ELR (cell line): ENCODE results near the gene DRC3.
"Not testable (repeated sequence)": the region's sequence is repeated elsewhere in the genome, so short reads cannot be mapped to it uniquely, and the experiment has no call there.

Experiments used
- DNase-seq: peaks from one replicate; pipeline ENCODE4 v3.0.0-alpha.2; 2015; ENCODE audit warnings: low read depth

Gene DRC3

DNA sequence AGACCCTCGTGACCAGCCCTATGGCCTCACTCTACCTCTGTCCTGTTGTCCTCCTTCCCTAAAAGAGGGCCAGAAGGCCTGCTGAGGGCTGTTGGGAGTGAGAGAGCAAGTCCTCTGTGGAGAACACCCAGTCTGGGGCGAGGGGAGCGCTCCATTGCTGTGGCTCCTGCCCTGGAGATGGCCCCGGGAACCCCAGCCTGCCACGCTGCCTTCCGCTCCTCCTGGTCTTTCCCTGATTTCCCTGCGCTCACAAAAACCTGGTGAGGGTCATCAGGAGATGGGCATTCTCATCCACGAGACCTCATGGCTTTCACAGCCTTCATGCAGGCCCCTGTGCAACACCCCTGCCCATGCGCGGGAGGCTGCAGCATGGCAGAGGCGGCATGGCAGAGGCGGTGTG lies 21.2 kb downstream of the DRC3 start:
- no peak for DNase-seq

DNA sequence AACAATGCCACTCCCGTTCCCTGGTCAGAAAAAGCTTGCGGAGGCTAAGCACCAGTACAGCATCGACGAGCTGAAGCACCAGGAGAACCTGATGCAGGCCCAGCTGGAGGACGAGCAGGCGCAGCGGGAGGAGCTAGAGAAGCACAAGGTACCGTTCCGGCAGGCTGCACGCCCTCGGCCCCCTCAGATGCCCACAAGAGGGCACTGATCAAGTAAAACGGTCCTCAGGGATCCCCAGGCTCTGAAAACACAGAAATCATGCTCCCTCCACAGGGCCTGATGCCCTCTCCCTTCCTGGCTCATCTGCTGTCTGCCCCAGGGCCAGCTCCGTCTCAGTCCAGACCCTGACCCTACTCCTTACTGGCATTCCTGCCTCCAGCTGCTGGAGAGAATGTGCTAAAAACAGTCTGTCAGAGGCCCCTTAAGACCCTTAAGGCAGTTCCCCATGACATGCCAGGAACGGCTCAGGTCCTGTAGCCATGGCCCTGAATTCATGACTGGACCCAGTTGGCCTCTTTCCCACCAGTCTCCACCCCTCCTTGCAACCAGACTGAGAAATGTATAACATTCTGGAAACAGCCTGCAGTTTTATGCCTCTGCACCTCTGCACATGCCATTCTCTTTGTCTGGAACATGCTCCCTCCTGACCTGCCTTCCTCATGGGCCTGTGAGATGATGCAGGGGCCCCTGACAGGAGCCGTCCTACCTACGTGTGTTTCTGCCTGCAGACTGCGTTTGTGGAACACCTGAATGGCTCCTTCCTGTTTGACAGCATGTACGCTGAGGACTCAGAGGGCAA lies 21.8 kb downstream of the DRC3 start:
- DNase-seq, result peak; percentile 62

DNA sequence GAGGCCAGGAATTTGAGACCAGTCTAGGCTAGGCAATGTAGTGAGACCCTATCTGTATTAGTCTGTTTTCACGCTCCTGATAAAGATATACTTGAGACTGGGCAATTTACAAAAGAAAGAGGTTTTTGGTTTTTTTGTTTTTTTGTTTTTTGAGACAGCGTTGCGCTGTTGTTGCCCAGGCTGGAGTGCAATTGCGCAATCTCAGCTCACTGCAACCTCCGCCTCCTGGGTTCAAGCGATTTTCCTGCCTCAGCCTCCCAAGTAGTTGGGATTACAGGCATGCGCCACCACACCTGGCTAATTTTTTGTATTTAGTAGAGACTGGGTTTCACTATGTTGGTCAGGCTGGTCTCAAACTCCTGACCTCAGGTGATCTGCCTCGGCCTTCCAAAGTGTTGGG lies 23.2 kb downstream of the DRC3 start:
- DNase-seq, result not testable (repeated sequence)

DNA sequence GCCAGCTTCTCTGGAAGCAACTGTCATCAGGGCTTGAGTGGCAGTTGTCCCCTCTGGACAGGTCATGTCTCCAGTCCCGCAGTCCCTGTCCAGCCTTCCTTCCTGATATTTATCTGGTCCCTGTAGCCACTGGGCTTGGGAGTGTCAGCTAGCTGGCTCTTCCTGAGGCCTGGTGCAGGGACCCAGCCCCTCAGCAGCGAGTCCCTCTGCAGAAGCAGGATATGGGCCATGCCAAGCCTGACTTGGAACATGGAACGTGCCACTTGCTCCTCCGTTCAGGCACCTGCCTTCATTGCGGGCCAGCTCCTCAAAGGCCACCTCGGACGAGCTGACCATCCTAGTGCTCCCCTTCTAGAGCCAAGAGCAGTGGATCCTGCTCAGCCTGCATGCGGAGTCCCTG lies 26.3 kb downstream of the DRC3 start:
- DNase-seq, result no peak

DNA sequence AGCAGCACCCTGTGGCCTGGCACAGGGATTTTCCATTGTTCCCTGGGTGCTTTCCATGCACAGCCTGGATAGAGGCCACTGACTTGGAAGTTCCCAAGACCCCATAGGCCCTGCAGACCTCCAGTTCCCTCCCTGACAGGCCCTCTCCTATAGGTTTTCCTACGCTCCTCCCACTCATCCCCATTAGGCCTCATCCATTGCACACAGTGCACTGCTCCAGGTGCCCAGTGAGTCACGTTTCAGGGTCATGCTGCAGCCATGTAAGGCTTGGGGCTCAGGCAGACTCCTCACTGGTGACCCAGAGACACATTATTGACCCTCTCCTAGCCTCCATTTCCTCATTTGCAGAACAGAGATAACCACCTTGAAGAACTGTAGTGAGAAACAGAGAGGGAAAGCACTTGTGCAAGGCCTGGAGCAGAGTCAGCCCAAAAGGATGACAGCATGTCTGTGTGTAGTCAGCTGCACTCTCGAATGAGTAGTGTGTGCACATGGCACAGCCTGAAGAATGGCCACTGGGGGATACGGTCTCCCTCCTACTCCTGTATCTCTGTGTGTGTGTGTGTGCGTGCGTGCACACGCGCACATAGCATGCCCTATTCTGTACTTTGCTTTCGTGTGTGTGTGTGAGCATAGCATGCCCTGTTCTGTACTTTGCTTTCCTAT lies 26.8 kb downstream of the DRC3 start:
- DNase-seq, result peak; percentile 29

DNA sequence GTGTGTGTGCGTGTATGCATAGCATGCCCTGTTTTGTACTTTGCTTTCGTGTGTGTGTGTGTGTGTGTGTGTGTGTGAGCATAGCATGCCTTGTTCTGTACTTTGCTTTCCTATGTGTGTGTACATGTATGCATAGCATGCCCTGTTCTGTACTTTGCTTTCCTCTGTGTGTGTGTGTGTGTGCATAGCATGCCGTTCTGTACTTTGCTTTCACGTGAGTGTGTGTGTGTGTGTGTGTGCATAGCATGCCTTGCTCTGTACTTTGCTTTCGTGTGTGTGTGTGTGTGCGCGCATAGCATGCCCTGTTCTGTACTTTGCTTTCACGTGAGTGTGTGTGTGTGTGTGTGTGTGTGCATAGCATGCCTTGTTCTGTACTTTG lies 27.4 kb downstream of the DRC3 start:
- no peak for DNase-seq

DNA sequence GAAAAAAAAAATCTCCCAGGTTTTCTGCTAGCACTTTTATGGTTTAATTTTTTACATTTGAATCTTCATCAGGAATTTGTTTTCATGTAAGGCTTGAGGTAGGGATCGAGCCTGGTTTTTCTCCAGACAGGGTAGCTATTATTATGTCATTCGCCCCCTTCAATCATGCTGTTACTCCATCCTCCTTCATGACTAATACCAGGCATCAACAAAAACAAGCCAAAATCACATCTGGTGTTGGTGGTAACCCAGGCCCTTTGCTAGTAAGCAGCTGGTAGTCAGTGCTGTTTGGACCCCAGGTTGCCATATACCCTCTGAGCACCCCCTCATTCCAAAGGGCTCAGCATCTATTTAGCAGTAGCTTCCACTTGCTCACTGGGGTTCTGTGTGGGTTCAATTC lies 29.5 kb downstream of the DRC3 start:
- no peak for DNase-seq

DNA sequence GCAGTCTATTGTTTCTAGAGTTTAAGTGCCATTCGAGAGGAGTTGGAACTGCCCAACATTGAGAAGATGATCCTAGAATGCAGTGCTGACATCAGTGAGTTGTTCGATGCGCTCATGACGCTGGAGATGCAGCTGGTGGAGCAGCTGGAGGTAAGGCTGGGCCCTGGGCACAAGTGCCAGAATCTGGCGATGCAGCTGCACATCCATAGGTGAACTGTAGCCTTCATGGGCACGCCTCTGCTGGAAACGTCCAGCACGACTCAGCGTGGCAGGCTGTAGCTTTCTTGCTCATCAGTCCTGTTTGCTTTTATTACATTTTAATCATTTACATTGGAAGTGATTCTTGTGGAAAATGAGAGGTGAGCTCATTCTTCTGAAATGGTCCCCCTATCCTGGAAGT lies 31.7 kb downstream of the DRC3 start:
- DNase-seq, result peak; percentile 12

DNA sequence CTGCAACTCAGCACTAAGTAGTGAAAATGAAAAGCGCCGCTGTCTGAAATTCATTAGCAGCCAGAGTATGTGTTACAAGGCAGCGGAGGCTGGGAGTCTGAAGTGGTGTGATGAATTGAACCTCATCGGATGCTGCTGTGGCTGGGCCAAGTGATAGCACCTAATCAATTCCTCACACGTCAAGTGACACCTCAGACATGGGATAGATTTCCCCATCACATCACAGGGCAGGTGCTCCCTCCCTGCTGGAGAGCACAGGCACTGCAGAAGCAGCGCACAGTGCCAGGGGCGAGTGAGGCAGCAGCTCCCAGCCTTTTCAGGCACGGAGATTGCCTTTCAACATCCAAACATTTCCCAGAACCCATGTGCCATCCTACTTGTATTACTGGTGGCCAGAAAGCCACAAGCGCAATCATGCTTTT lies 32.2 kb downstream of the DRC3 start:
- DNase-seq, result no peak

DNA sequence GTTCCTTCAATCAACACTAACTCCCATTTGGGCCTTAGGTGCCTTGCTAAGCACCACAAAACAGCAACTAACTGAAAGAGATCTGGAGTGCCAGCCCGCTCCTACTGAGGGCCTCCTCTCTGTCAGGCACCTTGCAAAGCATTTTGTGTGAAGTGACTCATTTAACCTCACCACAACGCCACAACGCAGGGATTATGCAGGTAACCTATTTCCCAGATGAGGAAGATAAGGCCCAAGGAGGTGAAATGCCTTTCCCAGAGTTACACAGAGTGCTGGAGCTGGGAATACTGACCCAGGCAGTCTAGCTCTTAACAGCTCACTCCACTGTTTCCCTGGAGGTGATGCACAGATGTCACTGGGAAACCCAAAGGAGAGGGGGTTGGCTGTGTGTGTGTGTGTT lies 32.8 kb downstream of the DRC3 start:
- no peak for DNase-seq

DNA sequence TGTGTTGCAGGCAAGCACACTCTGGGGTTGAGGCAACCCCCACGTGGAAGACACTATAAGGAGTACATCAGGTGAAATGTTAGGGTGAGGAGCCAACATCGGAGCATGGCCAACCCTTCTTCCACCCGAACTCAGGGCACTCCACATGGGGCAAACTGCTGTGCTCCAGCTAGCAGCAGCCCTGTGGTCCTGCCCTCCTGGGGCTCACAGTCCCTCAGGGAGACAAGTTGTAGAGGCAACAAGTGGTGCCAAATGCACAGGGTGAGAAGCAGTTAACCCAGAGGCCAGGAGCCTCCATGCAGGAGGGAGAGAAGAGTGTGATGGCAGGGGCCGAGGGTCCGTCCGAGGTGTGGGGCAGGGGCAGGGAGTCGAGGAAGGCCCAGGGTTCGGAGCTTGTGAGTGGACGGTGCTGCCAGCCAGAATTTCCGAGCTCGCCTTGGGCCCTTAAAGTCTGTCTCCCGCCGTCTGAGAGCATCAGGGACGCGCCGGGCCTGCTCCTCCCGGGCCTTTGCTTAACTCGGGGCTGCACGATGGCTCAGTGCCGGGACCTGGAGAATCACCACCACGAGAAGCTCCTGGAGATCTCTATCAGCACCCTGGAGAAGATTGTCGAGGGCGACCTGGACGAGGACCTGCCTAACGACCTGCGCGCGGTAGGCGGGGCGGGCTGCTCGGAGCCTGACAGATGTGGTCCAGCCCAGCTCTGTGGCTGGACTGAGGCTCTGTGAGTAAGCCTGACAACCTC lies 34.0 kb downstream of the DRC3 start:
- no peak for DNase-seq

DNA sequence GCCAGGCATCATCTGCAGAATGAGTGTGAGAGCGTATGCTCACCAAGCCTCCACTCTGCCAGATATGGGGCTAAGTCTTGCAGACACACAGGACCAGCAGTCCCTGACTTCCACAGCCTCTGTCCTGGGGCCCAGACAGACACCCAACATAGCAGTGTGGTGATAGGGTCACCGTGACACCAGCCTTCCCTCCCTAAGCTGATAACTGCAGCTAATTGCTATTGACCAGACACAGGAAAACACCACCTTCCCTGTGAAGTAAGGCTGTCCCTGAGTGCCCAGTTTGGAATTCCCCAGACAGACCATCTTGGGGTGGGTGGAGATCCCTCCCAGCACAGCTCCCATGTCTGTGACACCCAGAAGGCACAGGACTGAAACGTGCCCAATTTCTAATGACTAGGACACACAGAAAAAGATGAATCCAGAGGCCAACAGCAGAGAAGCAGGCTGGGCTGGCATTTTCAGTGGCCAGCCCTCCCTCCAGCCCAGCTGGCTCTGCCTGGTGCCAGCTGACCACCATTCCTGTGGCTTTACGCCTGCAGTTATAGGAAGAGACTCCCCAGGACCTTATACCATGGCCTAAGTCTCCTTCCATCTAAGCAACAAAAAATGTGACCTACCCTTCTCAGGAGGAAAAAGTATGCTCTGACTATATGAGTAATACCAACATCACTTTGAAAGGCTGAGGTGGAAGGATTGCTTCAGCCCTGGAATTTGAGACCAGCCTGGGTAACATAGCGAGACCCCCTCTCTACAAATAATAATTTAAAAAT lies 36.0 kb downstream of the DRC3 start:
- DNase-seq, result peak; percentile 91

DNA sequence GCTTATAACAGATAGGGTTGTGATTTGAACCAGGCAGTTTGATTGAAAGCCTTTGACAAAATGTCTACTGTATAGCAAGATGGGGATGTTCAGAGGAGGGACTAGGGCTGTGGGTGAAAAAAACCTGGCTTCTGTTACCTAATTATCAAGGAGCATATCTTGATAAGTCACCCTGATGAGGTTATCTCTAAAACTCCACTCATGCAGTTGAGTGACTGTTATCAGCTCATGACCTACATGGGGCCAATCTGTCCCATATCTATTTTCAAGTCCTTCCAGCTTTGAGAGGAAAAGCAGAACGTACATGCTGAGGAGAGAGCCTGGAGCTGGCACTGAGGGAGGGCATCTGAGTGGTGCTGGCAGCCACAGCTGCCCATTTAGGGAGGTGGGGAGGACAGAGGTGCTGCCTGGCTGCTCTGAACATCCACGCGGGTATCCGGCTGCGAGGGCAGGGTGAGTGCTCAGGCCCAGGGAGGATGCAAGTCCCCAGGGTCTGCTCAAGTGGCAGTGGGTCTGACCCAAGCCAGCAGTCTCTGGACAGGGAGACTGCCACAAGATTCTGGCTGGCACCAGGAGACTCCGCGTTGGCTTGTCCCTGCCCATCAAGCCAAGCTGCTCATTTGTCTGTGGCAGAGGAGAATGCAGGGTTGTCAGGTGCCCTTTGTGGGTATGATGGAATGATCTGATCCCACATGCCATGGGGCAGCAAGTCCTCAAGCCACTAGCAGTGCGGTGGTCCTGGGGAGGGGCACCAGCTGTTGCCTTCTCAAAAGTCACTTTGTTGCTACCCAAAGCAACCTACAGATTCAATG lies 37.2 kb downstream of the DRC3 start:
- DNase-seq, result no peak

DNA sequence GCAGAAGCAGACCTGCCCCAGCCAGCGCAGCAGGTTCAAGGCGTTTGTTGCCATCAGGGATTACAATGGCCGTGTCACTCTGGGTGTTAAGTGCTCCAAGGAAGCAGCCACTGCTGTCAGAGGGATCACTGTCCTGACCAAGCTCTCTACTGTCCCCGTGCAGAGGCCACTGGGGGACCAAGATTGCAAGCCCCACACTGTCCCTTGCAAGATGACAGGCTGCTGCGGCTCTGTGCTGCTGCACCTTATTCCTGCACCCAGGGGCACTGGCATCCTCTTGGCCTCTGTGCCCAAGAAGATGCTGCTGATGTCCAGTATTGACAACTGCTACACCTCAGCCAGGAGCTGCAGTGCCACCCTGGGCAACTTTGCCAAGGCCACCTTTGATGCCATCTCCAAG lies 38.6 kb downstream of the DRC3 start:
- DNase-seq, result no peak

DNA sequence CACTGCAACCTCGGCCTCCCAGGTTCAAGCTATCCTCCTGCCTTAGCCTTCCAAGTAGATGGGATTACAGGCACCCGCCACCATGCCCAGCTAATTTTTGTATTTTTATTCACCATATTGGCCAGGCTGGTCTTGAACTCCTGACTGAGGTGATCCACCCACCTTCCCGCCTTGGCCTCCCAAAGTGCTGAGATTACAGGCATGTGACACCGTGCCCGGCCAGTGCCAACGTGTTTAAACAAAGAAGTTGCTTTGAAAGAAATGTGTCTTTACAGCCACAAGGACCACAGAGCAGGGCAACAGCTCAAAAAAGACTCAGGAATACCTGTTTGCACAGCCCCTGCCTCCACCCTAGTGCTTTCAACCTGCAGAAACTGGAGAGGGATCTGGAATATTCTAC lies 41.3 kb downstream of the DRC3 start:
- no peak for DNase-seq

DNA sequence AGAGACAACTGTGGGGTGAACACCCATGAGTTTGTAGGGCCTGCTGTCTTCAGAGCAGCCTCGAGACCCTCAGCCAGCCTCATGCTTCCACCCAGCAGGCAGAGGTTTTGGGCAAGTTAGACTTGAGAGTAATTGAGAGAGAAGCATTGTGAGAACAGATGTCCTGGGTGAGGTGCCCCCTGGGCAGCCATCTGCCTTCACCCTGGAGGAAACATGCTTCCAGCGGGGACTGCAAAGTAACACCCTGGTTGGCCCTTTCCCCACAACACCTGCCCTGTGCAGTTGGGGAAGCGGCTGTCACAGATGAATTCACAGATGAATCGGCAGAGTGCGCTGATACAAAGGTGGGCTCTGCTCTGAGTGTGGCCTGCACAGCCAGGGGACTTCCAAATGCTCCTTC lies 42.9 kb downstream of the DRC3 start:
- DNase-seq, result no peak

DNA sequence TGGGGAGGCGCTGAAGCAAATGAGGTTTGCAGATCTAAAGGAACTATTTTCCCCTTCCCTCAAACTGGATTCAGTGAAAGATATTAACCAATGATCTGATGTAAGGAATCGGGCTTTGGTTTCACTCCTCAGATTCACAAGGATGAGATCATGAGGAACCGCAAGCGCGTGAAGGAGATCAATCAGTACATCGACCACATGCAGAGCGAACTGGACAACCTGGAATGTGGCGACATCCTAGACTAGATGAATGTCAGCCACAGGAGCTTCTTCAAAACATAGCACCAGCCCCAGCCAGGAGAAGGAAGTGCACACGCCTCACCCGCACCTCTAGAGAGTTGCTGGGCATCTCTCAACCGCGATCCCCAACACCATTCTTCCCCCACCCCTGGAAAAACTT lies 43.8 kb downstream of the DRC3 start:
- no peak for DNase-seq

DNA sequence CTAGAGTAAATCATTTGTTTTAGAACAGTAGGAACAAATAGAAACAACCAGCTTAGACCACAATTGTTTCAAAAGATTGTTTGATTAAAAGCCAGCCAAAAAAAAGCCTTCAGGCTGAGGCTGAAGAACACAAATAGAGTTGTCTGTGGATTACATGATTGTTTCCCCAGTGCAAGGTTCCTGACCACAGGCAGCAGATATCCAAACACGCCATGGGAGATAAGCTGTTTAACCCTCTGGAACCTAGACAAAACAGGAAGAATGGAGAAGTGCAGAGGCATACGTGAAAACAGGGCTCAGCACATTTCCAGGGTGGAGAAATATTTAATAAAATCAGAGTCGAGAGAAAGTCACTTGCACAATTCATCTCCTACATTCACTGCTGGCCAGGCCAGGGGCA lies 45.3 kb downstream of the DRC3 start:
- no peak for DNase-seq

DNA sequence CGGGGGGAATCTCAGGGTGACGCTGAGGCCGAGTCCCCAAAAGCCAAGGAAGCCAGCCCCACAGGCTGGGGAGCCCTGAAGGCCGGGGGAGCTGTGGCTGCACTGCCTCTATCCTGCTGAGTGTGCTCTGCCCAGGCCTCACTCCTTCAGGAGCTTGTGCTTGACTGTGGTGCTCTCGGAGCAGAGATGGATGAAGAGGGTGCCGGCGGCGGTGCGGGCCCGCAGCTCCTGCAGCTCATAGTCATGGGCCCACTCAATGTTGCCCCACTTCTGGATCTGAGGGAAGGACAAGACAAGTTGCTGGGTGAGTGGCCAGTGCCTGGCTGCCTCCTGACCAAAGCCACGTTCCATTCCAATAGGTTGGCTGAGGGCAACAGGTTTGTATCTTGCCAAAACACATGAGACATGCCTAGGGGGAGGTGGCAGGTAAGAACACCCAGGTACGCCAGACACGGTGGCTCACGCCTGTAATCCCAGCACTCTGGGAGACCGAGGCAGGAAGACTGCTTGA lies 45.8 kb downstream of the DRC3 start:
- no peak for DNase-seq

DNA sequence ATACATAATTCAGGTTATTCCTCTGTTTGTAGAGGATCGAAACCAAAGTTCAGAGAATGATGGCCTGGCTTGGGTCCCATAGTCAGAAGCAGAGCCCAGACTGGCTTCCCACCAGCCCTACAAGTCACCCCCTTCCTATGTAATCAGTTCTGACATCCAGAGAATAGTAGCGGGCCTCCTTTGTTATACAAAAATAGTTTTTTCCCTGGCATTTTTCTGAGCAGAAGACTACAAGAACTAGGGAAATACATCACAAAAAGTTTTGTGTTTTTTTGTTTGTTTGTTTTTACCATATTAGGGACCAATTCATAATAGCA lies 47.1 kb downstream of the DRC3 start:
- DNase-seq, result no peak

DNA sequence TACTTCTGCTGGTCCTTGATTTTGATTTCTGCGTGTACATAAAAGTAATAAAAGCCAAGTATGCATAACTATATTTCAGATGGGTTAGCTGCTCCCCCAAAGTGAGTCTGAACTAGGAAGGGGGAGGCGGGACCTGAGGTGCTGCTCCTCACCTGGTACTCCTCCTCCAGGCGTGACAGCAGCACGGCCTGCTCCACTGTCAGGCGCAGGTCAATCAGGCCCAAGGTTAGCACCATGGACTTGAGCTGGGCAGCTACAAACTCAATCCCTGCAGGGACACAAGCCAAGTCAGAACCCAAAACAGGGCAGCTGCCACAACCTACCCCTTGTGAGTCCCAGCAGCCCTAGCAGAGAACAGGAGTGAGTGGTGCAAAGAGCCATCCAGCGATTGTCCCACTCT lies 48.3 kb downstream of the DRC3 start:
- no peak for DNase-seq

DNA sequence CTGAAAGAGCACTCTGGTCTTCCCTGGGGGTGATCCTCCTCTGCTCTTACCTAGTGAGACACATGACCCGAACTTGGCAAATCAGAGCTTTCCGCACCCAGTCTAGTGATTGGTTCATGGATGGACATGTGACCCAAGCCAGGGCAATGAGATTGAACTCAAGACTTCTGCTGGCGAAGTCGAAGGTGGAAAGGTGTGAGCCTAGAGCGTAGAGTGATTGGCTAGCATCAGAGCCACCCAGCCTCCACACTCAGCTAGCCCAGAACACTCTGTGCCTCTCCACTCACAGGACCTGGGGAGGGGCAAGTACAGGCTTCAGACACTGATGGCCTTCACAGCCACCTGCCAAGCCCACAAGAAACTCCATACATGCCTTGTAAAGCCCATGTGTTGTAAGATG lies 48.7 kb downstream of the DRC3 start:
- DNase-seq, result no peak
